KOPT-K1 (cell line): Measurements from ENCODE around the gene UPK3B.
A peak's percentile ranks its signal among the peaks of the same experiment; 100 is the strongest.
"Not testable (repeated sequence)": the region's sequence is repeated elsewhere in the genome, so short reads cannot be mapped to it uniquely, and the experiment has no call there.

Source experiments
- H3K27ac ChIP-seq: fragments of 200-600 bp; sonication (generic); 2 replicates; pipeline ENCODE4 v1.5.1; 2016; ENCODE audit warnings: antibody characterized with exemption, mild to moderate bottlenecking, low read depth, low read length; ENCODE audit not compliant: poor library complexity, severe bottlenecking
- H3K36me3 ChIP-seq: fragments of 200-600 bp; sonication (generic); 2 replicates; pipeline ENCODE4 v1.5.1; 2017; ENCODE audit warnings: antibody characterized with exemption, mild to moderate bottlenecking, low read length, moderate library complexity; ENCODE audit not compliant: insufficient read depth
- H3K9me3 ChIP-seq: fragments of 200-600 bp; sonication (generic); 2 replicates; pipeline ENCODE4 v1.5.1; 2017; ENCODE audit warnings: antibody characterized with exemption, low read length, mild to moderate bottlenecking; ENCODE audit not compliant: insufficient read depth, poor library complexity, severe bottlenecking

Gene UPK3B

GRCh38 chr7:76516932-76517331 lies 6.6 kb downstream of the UPK3B start:
- not testable (repeated sequence) for H3K9me3 ChIP-seq, H3K36me3 ChIP-seq, H3K27ac ChIP-seq

GRCh38 chr7:76526183-76526582 lies 15.8 kb downstream of the UPK3B start:
- not testable (repeated sequence) for H3K9me3 ChIP-seq, H3K27ac ChIP-seq, H3K36me3 ChIP-seq

GRCh38 chr7:76531643-76532042 lies 21.3 kb downstream of the UPK3B start:
- not testable (repeated sequence) for H3K36me3 ChIP-seq, H3K27ac ChIP-seq

GRCh38 chr7:76543197-76543596 lies 32.8 kb downstream of the UPK3B start, which contains the start of gene SPDYE16:
Gene SPDYE16 (minus strand): TSS chr7:76543297. CDS start chr7:76541459, 1,838 bp downstream.
- H3K36me3 ChIP-seq, H3K9me3 ChIP-seq, H3K27ac ChIP-seq: not testable (repeated sequence)

More at GRCh38 chr7:76531643-76532042, 21.3 kb downstream of the UPK3B start:
- H3K9me3 ChIP-seq: not testable (repeated sequence)

- Histone ChIP-seq H3K36me3 (peaks cover 11% of the 10 kb centered on the region), H3K27ac (peak overlapping the region; percentile 75)
- H3K9me3 ChIP-seq: not testable (repeated sequence)
Observed at GRCh38 chr7:76549025-76549854, 38.9 kb downstream of the UPK3B start.

- peaks cover 15% of the 10 kb centered on the region for H3K36me3 ChIP-seq
- H3K9me3 ChIP-seq: not testable (repeated sequence)
- peak overlapping the region; percentile 75 for H3K27ac ChIP-seq
Observed at GRCh38 chr7:76549855-76550248, 39.5 kb downstream of the UPK3B start.

GRCh38 chr7:76551992-76552391 lies 41.6 kb downstream of the UPK3B start:
- not testable (repeated sequence) for H3K9me3 ChIP-seq

GRCh38 chr7:76559685-76560084 lies 49.3 kb downstream of the UPK3B start:
- peaks cover 24% of the 10 kb centered on the region; the same call in 1 of the 2 replicates for H3K36me3 ChIP-seq
- H3K27ac ChIP-seq, H3K9me3 ChIP-seq: not testable (repeated sequence)

More at GRCh38 chr7:76551992-76552391, 41.6 kb downstream of the UPK3B start:
- H3K27ac ChIP-seq: not testable (repeated sequence)
- H3K36me3 ChIP-seq: peaks cover 21% of the 10 kb centered on the region

GRCh38 chr7:76560157-76560556 lies 49.8 kb downstream of the UPK3B start:
- H3K36me3 ChIP-seq: peaks cover 21% of the 10 kb centered on the region; the same call in 1 of the 2 replicates
- not testable (repeated sequence) for H3K27ac ChIP-seq, H3K9me3 ChIP-seq

GRCh38 chr7:76561342-76561741 lies 51.0 kb downstream of the UPK3B start:
- H3K9me3 ChIP-seq, H3K27ac ChIP-seq: not testable (repeated sequence)
- peaks cover 19% of the 10 kb centered on the region; the same call in 1 of the 2 replicates for H3K36me3 ChIP-seq

GRCh38 chr7:76565001-76565400 lies 54.6 kb downstream of the UPK3B start:
- not testable (repeated sequence) for H3K27ac ChIP-seq, H3K9me3 ChIP-seq, H3K36me3 ChIP-seq
